ENCODE results near the gene PDSS2.

DNA sequence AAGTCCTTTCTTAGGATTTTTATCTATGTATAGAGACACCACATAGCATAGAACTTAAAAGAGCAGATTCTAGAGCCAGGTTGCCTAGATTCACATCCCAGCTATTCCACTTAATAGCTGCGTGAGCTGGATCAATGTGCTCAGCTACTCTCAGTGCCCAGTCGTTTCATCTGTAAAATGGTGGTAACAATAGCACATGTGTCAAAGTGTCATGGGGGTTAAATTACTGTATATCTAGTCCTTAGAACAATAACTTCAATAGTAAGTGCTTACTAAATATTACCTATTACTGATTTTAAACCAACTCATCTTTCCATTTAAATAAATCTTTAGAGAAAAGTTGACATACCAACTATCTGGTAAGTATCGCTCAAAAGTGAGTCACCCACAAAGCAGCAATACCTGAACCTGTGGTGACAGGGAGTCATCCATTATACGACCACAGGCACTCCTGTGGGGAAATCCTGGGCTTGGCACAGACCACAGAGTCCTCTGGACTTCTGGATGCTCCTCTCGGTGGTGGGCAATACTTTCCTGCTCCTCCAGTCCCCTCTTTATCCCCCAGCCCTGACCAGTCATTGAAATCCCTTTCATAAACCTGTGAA is 154.8 kb downstream of the PDSS2 start:
- TF ChIP-seq, protein P1, sequence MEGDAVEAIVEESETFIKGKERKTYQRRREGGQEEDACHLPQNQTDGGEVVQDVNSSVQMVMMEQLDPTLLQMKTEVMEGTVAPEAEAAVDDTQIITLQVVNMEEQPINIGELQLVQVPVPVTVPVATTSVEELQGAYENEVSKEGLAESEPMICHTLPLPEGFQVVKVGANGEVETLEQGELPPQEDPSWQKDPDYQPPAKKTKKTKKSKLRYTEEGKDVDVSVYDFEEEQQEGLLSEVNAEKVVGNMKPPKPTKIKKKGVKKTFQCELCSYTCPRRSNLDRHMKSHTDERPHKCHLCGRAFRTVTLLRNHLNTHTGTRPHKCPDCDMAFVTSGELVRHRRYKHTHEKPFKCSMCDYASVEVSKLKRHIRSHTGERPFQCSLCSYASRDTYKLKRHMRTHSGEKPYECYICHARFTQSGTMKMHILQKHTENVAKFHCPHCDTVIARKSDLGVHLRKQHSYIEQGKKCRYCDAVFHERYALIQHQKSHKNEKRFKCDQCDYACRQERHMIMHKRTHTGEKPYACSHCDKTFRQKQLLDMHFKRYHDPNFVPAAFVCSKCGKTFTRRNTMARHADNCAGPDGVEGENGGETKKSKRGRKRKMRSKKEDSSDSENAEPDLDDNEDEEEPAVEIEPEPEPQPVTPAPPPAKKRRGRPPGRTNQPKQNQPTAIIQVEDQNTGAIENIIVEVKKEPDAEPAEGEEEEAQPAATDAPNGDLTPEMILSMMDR (IDR thresholded peaks at IDR 0.05), result no peak
- TF ChIP-seq POLR2AphosphoS5 (IDR thresholded peaks at IDR 0.05) (no peak), POLR2A (IDR thresholded peaks at IDR 0.05) (no peak)
